GM12874 (cell line): Measurements from ENCODE around the gene EN2.

ENCODE experiments used
- TF ChIP-seq, protein P1 (sequence below): IDR thresholded peaks from 2 replicates; pipeline ENCODE4 v1.5.1; 2011; ENCODE audit warnings: low read depth, mild to moderate bottlenecking, control low read depth, low read length, moderate library complexity; ENCODE audit not compliant: insufficient read depth

The EN2 gene

DNA sequence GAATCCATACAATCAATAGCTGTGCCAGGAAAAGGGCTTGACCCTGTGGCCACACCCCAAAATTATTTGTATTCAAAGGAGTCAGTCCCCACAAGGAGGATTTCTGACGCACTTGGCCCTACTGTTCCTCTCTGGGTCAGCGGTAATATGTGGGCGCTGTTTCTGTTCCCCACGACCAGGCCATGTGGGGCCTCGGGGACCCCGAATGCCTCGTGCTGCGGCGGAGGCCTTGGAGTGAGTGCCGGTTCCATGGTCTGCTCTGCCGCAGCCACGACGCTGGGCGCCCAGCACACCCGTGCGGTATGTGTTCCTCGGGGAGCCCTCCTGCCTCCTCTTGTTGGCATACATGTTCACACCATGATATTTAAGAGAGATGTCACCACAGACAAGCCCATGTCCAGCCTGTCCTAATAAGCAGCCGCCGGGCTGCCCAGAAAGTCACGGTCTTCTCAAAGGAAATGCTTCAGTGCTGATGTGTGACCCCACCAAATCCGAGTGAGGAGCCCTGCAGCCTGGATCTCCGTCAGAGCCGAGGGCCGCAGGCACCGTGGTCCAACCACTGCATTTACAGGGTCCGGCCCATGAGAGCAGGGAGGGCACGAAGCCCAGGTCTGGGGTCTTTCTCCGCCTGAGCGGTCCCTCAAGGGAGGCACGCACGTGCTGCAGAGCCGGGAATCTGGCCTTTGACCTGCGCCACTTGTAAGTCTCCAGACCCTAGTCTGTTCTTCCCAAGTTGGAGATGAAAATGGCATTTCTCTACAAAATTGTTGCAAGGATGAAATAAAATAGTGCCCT is 36.0 kb downstream of the EN2 start:
- TF ChIP-seq, protein P1, sequence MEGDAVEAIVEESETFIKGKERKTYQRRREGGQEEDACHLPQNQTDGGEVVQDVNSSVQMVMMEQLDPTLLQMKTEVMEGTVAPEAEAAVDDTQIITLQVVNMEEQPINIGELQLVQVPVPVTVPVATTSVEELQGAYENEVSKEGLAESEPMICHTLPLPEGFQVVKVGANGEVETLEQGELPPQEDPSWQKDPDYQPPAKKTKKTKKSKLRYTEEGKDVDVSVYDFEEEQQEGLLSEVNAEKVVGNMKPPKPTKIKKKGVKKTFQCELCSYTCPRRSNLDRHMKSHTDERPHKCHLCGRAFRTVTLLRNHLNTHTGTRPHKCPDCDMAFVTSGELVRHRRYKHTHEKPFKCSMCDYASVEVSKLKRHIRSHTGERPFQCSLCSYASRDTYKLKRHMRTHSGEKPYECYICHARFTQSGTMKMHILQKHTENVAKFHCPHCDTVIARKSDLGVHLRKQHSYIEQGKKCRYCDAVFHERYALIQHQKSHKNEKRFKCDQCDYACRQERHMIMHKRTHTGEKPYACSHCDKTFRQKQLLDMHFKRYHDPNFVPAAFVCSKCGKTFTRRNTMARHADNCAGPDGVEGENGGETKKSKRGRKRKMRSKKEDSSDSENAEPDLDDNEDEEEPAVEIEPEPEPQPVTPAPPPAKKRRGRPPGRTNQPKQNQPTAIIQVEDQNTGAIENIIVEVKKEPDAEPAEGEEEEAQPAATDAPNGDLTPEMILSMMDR, result no peak

DNA sequence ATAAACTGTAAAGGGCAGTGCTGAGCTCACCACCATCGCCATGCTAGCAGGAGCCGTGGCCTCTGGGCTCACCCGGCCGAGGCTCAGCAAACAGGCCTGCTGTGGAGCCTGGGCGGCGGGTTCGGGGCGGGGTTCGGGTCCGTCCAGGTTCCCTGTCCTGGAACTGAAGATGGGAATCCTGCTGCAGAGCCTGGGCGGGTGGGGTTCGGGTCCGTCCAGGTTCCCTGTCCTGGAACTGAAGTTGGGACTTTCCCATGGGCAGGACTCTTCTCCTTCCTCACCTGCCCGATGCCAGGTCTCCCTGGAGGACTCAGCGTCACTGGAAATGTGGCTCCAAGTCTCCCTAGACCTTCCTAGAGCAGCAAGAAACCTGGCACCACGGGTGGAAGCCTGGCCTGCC is 36.6 kb downstream of the EN2 start:
- TF ChIP-seq, protein P1, result no peak

DNA sequence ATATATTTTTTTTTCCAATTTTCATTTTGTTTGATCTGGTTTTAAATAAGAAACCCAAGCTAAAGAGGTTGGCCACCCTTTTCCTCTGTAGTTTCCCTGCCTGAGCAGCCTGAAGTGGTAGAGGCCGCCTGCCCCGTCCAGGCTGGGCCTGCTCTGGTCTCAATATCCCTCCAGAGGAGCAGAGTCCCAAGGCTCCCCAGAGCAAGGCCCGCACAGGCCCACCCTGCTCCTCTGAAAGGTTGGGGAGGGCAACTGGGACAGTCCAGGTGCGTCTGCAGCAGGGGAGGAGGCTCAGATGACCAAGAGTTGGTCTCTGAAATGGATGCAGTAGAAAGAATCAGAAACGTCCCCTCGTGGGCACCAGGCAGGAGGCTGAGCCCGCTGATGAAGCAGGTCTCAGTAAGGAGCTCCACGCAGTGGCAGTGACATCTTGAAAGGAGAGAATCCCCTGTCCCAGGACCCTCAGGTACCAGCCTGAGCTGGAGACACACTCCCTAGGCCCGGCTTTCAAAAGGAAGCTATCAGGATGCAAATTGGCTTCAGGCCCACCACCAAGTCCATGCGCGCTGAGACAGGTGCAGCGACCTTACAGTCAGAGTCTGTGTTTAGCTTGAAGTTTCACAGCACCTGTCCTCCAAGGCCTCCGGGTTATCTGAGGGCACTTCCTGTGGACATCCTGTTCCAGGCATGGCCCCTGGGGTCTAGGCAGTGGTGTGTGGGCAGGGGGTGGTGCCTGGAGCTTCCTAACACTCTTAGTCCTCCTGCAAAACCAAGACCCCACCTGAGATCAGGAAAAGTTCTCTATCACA is 37.7 kb downstream of the EN2 start:
- TF ChIP-seq, protein P1, result no peak

DNA sequence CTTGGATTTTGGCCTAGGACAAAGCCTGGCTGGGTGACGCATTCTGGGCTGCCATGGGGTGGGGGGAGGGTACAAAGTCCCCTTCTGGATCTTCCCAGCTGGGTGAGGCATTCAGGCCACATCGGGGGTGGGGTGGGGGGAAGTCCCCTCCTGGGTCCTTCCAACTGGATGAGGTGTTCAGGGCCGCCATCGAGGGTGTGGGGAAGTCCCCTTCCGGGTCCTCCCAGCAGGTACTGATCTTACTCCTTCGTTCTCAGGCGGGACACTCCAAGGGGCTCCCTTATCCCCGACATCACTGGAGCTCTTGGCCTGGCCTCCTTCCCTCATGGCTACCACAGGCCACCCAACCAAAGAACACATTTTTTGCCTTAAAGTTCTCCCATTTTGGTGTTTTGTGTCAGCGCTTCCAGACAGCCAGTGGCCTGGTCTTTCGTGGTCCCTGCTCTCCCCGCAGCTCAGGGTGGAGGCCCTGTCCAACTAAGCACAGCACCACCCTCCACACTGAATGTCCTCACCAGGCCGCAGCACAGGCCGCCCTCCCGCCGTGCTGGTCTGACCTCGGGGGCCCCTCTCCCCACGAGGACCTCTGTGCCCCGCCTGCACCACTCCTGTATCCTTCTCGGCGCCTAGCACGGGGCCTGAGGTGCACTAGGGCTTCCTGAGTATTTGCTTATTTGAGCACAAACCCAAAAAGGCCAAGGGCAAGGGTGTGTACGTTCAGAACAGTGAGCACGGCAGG is 38.5 kb downstream of the EN2 start:
- TF ChIP-seq, protein P1, result no peak

DNA sequence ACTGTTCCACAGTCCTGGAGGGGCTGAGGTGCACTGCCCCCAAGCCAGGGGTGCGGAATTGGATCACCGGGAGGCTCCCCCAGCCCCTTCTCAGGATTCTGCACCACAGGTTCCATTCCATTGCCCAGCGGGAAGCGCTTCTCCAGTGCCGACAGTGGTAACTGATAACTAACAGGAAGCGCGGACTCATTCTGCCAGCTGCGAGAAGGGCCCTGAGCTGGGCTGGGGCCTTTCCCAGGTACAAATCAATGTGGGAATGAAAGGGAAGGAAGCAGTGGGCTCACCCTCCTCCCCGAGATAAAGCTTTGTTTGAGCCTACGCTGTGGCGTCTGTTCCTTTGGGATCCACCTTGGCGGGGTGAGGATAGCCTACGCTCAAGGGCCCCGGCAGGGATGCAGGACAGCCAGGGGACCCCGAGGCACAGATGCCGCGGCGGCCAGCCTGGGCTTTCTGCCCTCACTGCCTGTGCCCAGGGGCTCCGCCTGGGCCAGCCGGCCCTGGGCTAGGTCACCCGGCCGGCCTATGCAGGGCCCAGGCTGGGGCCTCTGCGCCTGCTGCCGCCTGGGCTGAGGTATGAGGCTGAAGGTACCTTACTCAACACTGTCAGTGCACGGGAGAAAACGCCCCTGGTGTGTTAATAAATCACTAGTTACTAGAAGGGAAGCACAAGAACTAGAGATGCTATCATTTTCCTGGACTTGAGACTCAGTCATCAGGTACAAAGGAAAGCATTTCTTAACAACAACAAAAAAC is 39.4 kb downstream of the EN2 start:
- TF ChIP-seq, protein P1, result no peak

DNA sequence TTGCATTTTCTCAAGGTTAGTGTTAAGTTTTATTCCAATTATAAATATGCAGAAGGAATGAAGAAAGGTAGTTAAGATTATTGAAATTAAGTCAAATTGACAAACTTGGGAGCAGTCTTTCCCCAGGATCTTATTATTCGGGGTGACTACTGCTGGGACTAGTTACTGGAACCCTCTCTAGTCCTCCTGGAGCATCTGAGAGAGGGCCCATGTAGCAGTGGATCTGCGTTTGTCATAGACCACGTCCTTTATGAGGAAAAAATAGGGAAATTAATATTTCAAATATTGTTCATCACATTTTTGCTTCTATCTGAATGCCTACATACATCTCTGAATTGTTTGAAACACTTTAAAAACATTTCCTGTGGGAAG is 47.5 kb downstream of the EN2 start:
- TF ChIP-seq, protein P1, result no peak
